Right lung (tissue), 5 donors: ENCODE data around the gene PEF1. TPM values are rescaled to one million over a fixed set of nuclear protein-coding genes. Genes with fewer than 3 reads are reported as not detected.

Experiments used
- DNase-seq, 2 donors: peaks; one replicate each; pipeline ENCODE4 v3.0.0-alpha.2; 2013
- polyA plus RNA-seq, 5 donors: library from polyadenylated mRNA; unstranded; fragments of 120-200 nt; gene quantifications; one replicate each; pipeline versions ENCODE4 v1.2.1 to v1.2.3, GENCODE V29; 2013; ENCODE audit warnings: inconsistent platforms in 1 of 5, low replicate concordance in 1 of 5; ENCODE audit not compliant: insufficient read length in 5 of 5, insufficient read depth in 1 of 5

PEF1 gene
- polyA plus RNA-seq, 5 donors: 58.4 to 68.4 (median 65.0) TPM

DNA sequence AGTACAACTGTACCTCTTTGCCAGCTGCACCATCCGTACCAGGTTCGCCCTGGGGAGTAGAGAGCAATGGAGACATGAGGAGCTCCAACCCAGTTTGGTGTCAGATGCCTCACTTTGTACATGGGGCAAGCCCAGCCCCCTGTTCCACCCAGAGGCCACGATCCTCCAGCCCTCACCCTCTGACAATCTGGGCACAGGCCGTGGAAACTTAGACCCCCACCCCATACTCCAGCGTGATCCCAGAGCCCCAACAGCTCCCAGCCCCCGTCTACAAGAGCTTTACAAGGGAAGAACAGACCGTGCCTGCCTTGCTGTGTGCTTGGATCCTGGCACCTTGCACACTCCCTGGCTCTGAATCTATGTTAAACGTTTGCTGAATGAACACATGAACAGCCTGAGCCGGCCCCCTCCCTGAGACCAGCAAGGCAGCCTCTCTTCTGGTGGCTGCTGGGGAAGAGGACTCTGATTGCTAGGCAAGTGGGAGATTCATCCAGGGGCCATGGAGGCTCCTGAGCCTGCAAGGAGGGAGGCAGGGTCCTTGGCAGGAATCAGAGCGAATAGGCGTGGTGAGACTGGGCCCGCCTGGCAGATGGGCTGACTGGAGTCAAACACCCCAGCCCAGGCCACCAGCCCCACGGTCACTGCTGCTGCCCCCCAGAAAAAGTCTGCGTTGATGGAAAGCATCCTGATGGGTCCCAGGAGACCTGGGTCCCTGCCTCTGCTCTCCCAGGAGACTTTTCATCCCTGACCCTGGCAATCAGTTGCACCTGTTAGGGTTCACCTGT lies 12.5 kb upstream of the PEF1 start:
- DNase-seq: no peak

DNA sequence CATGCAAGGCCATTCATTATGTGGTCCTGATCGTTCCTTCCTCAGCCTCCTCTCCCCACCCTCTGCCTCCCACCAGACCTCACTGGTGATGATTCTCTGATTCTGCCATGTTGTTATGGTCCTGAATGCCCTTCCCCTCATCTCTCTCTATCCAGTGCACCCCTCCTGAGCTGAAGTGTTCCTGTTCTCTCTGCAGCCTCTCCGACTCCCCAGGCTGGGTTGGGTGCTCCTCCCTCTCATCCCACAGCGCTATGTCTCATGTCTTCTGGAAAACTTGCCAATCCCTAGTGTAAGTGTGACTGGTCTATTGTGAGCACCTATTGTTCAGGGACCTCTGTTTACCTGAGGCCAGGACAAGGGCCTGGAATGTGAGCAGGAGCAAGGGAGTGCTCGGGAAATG lies 11.1 kb upstream of the PEF1 start:
- DNase-seq: no peak

DNA sequence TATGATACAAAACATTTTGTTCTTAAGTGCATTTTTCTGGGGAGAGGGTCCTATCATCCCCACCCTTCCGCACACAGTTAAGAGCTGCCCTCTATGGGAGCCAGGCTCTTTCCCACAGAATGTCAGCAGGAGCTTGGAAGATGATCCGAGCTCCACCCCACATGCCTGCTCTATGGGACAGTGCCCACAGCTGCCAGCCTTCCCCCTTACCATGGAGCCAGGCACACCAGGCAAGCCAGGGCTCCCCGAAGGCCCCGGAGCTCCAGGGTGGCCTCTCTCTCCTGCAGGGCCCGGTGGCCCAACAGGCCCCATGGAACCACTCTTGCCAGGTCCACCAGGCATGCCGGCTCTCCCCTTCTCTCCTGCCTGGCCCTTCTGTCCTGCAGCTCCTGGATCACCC lies 10.4 kb upstream of the PEF1 start:
- no peak for DNase-seq

DNA sequence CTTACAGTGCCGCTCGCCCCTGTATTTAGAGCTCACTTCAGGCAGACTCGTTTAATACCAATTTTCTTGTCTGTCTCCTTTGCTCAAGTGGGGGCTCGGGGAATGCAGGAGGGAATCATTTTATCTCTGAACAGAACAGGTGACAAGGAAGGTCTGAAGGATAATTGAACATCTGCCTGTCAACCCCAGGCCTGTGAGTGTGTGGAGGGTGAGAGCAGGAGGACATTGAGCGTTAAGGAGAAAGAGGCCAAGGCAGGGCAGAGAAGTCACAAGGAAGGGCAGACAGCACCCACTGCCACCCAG lies 9.7 kb upstream of the PEF1 start:
- DNase-seq: no peak

DNA sequence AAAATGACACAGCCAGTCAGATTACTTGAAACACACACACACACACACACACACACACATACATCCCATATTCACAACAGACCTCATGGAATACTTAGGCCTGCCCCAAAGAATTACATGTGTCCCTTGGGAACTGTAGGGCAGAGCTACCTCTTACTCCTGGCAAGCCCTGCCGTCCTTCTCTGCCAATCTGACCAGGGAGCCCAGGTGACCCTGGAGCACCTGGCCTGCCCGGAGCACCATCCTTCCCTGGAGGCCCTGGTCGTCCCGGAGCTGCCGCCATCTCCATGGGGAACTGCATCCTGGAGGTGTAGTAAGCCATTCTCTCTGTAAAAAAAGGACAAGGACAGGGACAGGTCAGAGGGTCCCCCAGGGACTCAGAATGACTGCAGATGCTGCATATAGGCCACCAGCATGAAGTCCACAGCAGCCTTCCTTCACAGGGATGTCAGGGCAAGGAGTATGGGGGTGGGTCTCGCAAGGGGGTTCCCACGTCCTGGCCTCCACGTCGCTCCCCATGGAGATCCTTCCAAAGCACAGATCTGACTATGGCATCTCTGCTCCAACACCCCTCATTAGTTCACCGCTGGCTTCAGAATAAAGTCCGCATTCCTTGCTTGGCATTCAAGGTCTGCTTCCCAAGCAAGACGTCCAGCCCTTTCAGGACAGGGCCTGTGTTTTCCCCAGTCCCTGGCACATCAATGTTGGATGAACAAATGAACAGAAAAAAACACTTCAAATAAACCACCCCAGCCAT lies 9.2 kb upstream of the PEF1 start:
- no peak for DNase-seq

DNA sequence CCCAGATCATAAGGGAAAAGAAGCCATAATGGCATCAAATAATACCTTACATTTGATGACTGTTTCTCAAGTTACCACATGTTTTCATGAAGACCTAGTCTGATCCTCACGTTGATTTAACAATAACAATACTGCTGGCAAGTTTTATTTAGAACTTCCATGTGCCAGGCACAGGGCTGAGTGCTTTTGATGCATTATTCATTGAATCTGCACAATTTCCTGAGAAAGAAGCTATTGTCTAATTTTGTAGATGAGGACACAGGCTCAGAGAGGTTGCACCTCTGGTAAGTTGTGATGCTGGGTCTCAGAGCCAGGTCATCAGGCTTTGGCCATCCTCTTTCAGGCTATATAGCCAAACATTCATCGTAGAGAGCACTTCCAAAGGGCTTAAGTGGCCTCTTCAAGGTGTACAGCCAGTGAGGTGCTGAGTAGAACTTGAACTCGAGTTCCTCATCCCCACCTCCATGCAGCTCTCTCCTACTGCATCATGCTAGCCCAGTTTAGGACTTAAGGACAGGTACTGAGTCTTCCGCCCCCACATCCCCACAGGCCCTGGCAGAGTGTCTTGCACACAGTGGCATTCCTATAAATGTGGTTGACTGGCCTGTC lies 8.3 kb upstream of the PEF1 start:
- no peak for DNase-seq

DNA sequence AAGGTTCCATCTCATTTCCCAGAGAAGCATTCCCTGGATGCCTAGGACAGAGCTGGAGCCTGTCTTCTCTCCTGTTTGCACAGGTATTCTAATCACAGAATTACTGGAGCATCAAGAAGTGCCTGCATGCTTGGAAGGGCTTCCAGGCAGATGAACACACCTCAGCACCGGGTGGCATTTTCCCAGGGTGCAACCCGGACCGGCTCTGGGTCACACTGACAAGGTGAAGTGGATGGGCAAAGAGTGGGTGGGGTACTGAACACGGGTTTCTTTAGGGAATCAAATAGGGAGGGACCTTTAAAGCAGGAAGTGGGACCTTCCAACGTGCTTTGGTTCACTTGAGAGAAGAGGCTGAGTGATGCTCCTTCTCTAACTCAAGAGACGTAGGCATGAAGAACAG lies 7.1 kb upstream of the PEF1 start:
- no peak for DNase-seq

DNA sequence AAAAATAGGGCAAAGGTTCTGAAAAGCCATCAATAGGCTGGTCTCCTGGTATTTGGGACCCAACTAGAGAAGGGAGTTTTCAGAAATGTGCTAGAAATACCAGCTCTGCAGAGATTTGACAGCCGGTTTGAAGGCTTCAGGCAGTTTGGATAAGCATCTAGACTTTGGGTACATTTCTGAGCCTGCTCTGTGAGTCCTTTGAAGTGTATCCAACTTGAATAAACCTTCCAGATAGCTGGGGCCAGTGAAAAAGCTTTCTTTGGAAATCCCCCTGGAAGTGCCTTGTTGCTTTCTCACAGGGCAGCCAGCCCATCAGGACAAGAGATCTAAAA lies 6.4 kb upstream of the PEF1 start:
- no peak for DNase-seq

DNA sequence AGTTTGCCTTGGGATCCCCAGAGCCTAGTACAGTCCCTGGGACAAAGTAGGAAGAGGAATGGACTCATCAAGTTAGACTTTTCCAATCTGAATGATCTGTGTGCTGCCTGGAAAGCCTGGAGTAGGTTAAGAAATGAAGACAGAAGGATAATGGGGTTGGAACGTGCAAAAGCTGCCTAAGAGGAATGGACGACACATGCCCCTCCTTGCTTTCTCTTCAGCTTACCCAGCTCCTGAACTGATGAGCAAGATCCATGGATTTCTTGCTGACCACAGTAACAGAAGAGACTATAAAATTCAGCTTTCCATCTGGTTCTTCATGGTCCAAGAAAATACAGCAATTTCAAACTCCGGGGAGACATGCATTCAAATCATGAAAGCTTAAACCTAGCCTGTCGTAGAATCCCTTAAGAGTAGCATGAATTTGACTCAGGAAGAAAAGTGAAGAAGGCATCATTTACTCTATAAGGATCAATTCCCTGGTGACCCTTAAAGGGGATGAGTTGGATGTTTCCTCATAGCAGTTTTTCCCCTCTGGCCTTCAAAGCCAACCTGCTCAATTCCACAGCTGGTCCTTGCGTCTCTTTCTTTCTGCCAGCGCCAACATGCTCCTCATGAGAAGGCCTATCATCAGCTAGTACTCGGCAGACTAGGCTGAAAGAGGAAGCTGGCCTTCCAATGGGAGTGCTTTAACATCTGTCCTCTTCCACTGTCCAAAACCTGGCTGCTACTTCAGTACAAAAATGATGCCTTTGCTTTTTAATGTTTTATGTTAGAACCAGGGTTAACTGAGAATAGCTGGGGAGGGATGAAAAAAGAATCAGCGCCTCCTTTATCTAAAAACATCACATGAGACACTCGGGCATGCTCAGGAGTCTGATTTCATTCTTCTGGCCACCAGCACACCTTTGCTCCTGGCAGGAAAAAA lies 5.7 kb upstream of the PEF1 start:
- no peak for DNase-seq

DNA sequence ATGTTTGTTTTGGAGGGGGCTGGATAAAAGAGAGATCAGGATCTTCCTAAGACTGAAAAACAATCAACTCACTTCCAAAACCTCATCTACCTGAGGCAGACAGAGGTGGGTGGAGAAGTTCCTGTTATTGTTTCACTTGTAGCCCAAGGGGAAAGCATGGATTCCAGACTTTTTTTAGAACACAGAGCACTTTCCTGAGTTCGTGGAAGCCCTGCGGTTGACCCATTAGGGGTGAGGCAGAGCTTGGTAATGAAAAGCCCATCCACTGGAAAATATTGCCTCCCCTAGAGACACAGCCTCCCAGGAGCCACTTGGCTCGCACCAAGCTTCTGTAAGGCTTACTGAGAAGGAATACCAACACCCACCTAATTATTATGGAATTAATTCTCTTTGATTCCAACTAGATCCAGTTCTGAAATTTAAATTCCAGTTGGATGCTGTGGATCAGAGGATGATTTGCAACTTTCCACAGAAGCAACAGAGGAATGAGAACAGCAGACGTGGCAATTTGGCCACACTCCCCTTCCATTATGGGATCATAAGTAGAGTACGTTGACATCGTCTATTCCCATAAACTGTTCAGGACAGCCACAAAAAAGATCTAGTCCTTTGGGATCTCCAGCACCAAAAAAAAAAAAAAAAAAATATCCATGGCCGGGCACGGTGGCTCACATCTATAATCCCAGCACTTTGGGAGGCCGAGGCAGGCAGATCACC lies 4.1 kb upstream of the PEF1 start:
- no peak for DNase-seq

DNA sequence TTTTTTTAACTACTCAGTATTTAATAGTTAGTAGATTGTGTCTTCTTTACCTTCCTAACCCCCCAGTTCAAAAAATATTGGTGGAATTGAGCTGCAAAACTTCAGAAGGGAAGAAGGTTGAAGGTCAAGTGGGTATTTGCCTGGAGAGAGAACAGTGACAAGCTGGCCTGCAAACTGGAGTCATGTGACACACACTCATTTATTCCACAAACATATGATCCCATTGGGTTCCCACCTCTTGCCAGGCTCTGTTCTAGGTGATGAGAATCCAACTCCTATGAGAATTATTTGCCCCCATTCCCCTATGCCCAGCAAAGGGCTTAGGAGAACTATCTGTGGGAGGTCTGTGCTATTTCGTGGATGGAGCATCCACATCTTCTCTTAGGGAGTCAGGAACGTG lies 3.5 kb upstream of the PEF1 start:
- no peak for DNase-seq

DNA sequence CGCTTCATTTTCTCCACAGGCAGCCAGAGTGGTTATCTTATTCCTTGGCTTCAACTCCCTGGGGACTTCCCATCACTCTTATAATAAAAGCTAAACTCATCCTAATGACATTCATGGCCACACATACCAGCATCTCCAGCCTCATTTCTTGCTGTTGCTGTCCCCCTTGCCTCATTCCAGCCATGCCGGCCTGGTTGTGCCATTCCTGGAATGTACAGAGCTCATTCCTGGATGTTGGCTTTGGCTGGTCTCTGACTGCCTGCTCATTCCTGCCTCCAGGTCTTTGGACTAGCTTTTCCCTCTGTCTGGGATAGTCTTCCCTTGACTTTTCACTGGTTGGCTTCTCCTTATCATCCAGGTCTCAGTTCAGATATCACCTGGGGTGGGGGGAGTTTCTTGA lies 2.4 kb upstream of the PEF1 start:
- DNase-seq: no peak

DNA sequence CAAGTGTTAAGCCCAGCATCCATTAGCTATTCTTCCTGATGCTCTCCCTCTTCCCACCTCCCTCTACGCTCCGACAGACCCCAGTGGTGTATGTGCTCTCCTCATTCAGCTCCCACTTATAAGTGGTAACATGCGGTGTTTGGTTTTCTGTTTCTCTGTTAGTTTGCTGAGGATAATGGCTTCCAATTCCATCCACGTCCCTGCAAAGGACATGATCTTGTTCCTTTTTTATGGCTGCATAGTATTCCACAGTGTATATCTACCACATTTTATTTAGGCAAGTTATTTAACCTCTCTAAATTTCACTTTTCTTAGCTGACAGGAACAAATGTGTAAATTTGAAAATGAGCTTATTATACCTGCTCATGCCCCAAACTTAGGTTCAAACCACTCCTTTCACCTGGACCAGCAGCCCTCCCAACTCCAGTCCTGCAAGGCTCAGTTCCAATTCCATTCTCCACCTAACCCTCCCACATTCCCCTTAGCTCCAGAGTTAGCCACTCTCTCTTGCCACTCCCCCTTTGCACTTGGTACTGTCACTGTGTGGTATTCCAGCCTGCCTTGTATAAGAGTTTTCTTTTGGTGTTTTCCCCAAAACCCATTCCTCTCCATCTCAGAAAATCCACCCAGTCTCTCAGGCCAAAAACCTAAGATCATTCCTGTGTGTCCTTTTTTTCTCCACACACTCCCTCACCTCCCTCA lies 1.7 kb upstream of the PEF1 start:
- no peak for DNase-seq

DNA sequence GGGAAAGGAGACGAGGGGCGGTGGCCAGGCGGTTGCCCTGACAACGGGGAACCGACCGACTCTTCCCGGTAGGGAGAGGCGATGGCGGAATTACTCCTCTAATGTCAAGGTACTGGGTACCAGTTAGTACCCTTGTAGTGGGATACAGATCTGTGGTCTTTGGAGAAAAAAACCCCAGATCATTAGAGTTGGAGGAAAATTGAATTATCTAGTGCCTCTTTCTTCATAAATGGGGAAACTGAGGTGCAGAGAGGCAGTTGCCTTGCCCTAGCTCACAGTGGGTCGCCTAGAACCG lies 545 bp upstream of the PEF1 start:
- no peak for DNase-seq

DNA sequence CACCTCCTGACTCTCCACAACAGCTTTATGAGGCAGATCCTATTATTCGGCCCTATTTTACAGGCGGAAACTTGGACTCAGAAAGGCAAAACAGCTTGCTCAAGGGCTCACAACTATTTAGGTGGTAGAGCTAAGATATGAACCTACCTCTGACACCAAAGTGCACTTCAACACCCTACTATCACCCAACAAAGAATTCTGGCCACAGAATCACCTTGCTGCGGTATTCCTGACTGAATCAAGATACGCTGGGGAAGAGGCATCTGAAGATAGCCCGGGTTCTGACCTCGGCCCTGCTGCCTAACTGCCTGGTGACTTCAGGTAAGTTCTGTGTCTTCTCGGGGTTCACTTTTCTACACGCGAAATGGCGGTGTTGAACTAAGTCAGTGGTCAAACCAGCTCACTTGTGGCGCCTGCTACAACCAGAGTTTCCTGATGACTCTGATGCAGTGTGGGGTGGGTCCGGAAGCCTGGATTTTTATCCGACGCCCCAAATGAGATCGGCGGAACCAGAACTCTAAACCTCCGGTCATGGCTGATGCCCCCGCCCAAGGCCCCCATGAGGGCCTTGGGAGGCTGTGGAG lies 608 bp downstream of the PEF1 start:
- no peak for DNase-seq

DNA sequence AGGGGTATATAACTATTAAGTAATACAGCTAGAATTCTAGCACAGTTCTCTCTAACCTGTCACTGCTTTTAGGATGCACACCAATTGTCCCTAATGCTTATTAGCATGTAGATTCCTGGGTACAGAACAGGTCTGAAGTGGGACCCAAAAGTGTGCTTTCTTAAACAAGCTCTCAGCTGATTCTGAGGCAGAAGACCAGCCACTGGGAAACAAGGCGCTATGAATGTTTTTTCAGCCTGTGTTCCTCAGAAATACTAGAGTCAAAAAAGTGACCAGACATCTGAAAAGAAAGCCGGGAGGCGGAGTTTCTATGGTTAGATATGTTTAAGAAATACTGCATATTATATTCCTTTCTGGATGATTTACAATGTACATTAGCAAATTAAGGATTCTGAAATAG lies 1.8 kb downstream of the PEF1 start:
- no peak for DNase-seq

DNA sequence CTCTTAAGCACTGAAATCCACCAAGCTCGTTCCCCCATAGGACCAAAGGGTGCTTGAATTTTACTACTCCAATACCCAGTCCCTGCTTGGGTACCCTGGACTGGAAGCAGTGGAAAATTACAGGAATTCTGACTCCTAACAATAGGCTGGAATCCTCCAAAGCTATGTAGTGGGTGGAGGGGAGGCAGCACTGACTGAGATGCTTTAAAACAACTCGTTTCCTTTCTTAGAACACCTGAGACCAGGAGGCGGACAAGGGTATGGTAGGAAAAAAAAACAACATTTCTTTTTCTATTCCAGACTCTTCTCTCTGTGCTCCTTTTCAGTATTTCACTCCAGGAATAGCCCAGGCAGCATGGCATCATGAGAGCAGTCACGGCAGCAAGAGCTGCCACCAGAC lies 2.3 kb downstream of the PEF1 start:
- no peak for DNase-seq

DNA sequence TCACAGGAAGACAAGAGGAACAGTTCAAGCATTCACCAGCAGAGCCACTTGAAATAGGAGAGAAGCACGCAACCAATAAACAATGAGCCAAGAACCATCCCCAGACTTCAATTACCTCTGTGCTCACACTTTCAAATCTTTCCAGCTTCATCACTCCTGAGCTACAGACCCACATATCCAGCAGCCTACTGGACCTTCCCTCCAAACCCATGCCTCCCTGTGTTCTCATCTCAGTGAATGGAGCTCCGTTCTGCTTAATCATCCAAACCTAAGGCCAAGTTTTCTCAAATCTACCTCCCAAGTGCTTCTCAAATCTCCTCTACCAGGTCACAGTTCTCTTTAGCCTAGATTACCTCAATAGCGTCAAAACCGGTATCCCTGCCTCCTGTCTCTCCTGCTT lies 3.7 kb downstream of the PEF1 start:
- no peak for DNase-seq

DNA sequence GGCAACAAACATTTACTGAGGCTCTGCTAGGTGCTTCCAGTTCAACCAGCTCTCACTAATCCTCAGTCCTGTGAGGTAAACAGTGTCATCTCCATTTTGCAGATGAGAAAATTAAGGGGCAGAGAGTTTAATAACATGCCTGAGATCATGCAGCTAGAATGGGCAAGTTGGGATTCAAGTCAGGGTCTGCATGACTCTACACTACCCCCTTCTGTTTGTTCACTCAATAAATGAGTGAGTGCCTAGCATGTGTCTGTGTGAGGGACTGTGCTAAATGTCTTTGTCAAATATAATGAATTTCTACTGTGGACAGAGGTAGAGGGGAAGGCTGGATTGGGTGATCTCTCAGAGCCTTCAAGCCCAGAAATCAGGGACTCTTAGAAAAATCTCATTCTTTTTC lies 4.5 kb downstream of the PEF1 start:
- DNase-seq: no peak

DNA sequence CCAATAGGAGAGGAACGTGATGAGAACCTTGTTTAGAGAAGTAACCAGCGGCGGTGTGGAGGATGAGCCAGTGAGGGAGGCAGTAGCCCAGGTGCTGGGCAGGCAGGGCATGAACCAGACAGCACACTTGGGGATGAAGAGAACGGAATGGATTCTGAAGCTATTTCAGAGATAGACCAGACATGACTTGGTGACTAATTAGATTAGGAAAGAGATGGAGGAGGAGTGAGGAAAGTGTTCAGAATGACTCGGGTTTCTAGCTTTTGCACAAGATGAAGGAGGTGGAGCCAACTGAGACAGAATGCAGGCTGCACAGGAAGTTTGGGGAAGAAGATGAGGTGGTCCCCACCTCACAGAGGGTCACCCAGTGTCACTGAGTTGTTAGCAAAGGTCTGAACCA lies 5.1 kb downstream of the PEF1 start:
- DNase-seq: no peak
